HG03103 (cell line): ENCODE data around the gene TOMM40.
"Not testable (repeated sequence)": the region's sequence is repeated elsewhere in the genome, so short reads cannot be mapped to it uniquely, and the experiment has no call there.

Experiments
- ATAC-seq: cut with Tn5 transposase; IDR thresholded peaks from one replicate; pipeline ENCODE4 v1.9.1; 2021; ENCODE audit warnings: low read depth; ENCODE audit not compliant: unreplicated experiment

The TOMM40 gene

GRCh38 chr19:44869733-44870470 is 21.2 kb upstream of the TOMM40 start:
- no peak for ATAC-seq

GRCh38 chr19:44871809-44872208 is 19.2 kb upstream of the TOMM40 start:
- ATAC-seq = no peak

DNA sequence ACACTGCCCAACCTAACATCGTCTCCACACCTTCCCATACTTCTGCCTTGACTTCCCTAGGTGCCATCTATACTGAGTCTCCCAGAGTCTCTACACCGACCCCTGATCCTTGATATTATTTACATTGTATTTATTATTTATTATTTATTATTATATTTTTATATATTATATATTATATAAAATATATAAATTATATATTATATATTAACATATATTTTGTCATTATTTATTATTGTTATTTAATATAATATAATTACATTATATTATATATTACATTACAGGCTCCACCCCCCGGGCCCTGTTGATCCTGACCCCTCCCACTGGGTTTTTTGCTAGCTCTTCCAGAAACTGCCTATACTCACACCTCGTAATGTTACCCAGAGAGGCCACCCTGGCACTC is 18.4 kb upstream of the TOMM40 start:
- no peak for ATAC-seq

DNA sequence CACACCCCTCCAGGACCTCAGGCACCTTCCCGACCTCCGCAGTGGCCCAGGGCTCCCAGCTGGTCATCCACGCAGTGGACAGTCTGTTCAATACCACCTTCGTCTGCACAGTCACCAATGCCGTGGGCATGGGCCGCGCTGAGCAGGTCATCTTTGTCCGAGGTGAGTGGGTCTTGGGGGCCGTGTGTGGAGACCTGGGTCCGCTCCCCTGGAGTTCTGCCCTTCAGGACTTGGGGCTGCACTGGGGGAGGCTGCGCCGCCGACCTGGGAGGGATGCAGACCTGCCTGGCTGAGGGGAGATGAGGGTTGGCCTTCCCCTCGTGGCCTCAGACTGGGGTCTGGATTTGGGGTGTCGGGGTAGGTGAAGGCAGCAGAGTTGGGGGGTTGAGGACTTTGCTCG is 16.7 kb upstream of the TOMM40 start:
- no peak for ATAC-seq

GRCh38 chr19:44875666-44876451 is 15.2 kb upstream of the TOMM40 start:
- no peak for ATAC-seq

DNA sequence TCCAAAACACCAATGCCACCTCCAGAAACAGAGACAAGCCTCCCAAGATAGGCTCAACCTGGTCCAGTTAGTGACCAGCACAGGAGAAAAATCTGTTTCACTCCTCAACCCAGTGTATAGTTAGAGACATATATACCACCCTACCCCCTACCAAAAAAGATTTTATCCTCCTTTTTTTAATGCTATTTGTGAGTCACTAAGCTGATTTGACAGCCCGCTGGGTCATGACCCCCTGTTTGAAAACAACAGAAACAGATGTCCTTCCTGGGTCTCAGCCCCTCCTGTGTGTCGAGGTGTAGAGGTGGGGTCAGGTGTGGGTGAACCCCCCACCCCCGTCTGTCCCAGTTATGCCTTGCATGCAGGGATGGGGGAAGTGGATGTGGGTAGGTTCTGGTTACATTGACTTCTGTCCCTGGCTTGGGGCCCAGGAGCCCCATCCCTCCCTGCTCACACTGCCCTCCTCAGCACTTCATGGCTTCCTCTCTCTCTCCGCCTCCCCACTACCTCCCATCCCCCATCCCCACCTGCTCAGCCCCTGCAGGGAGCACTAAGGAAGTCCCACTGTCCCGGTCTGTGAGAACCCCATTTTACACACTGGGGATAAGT is 14.0 kb upstream of the TOMM40 start:
- no peak for ATAC-seq

- ATAC-seq = no peak
Observed at GRCh38 chr19:44878120-44878865, 12.8 kb upstream of the TOMM40 start.

DNA sequence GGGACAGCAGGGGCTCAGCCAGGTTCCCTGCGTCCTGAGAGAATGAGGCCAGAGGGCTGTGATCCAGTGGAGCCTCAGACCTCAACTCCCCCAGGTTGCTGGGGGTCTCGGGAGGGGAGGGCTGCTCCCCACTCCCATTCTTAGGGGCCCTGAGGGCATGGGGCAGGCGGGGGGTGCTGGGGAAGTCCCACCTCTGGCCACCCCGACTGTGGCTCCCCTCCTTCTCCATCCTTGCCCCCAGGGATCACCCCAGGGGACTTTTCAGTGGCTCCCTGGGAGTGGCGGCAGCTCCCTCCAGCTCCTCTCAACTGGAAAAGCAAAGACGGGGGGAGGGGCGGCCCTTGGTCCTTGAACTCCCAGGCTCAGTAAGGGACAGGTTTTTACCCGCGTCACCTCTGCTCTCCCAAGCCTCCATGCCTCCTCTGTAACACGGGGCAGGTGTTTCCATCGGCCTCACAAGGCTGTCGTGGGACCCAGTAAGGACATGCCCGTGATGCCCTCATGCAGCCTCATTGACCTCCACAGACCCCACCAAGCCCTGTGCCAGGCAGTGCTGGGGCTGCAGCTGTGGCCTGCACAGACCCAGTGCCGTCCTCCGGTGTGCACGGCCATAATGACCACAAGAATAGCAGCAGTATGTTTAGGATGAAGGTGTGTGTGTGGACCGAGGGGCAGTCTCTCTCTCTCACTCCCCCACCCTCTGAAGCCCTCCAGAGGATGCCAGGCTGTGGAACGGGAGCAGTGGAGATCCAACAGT is 11.6 kb upstream of the TOMM40 start:
- ATAC-seq = no peak

DNA sequence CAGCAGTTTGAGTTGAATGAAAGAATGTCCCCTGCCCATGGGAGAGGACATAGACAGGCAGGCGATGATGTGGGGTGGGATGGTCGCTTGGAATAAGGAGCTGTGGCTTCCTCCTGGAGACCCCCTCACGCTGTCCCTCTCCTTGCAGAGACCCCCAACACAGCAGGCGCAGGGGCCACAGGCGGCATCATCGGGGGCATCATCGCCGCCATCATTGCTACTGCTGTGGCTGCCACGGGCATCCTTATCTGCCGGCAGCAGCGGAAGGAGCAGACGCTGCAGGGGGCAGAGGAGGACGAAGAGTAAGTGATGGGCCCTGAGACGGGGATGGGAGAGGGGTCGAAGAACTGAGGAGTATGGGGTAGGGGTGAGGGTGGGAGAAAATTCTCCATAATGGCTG is 9.0 kb upstream of the TOMM40 start:
- ATAC-seq = no peak

DNA sequence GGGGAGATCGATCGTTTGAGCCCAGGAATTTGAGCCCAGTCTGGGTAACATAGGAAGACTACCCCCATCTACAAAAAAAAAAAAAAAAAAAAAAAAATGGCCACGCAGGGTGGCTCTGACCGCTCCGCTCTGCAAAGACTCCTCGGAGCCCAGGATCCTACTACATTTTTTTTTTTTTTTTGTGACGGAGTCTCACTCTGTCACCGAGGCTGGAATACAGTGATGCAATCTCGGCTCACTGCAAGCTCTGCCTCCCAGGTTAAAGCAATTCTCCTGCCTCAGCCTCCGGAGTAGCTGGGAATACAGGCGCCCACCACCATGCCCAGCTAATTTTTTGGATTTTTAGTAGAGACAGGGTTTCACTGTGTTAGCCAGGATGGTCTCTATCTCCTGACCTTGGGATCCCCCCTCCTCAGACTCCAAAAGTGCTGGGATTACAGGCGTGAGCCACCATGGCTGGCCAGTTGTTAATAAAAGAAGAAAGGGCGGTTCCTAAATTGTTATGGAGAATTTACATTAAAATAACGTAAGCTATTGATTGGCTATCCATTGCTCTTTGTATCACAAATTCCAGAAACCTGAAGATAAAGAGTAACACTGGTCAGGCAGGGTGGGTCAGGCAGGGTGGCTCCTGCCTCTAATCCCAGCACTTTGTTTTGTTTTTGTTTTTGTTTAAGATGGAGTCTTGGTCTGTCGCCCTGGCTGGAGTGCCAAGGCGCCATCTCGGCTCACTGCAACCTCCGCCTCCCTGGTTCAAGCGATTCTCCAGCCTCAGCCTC is 8.2 kb upstream of the TOMM40 start:
- not testable (repeated sequence) for ATAC-seq

- no peak for ATAC-seq
Observed at GRCh38 chr19:44883922-44884321, 7.1 kb upstream of the TOMM40 start.

DNA sequence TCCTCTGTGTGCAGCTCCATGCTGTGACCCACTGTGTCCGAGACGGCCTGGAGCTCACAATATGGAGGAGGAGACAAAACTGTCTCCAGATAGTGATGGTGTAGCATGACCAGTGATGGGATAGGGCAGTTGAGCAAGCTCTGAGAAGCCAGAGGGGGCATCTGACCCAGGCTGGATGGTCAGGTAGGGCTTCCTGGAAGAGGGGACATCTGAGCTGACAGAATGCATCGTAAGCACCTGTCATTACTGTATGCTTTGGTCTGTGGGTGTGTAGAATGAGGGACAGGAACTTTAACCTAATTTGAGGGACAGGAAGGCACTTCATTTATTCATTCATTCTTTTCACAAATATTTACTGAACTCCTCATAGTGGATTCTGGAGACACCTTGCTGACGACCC is 6.5 kb upstream of the TOMM40 start:
- no peak for ATAC-seq

- no peak for ATAC-seq
Observed at GRCh38 chr19:44886141-44886540, 4.9 kb upstream of the TOMM40 start.

- ATAC-seq = no peak
Observed at GRCh38 chr19:44887648-44888047, 3.4 kb upstream of the TOMM40 start.

GRCh38 chr19:44888335-44888734 is 2.7 kb upstream of the TOMM40 start:
- ATAC-seq = not testable (repeated sequence)

DNA sequence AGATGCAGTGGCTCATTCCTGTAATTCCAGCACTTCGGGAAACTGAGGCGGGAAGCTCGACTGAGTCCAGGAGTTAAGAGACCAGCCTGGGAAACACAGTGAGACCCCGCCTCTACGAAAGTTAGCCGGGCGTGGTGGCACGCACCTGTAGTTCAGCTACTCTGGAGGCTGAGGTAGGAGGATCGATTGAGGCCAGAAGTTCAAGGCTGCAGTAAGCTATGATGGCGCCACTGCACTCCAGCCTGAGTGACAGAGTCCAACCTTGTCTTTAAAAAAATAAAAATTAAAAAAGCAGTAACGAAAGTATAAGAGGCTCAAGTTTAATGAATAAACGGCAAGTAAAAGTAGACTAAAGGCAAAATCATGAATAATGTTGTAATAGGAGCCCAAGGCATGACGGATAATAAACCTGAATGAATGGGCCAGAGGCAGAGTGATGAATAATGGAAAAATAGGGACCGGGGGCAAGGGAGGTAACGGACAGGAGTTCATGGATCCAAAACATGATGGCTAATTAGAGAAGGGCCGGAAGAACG is 1.2 kb upstream of the TOMM40 start:
- ATAC-seq = no peak

DNA sequence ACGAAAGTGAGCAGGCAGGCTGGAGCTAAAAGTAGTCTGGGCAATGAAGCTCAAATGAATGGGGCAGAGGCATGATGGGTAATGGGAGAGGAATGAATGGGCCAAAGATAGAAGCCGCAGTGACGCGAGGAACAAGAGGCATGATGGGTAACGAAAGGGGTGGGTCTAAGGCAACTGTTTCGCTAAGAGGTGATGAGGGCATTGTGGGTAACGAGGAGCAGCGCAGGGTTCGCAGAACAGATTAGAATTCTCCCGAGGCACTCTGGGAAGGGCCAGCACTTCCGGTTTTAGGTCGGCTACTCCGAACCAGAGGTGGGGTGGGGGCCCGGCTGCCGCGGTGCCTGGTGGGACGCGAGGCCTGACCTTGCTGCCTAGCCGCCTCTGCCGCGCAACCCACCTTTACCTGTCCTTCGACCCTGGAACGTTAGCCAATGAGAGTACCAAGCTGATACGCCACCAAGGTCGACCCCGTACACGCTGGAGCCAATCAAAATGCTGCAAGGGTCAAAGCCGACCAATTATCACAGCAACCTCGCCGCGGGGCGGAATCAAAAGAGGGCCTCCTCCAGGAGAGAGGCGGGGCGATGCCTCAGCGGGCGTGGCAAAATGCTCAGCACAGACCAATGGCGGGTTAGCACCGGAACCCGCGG is 563 bp upstream of the TOMM40 start:
- ATAC-seq = peak; percentile 76

- no peak for ATAC-seq
Observed at GRCh38 chr19:44892932-44893331, 1.9 kb downstream of the TOMM40 start.
